CD4-positive, alpha-beta T cell (primary cell): ENCODE data around the gene RIC8A. TPM values are rescaled to one million over a fixed set of nuclear protein-coding genes. Genes with fewer than 3 reads are reported as not detected.

Source experiments
- ATAC-seq: fragments of 200-7000 bp; cut with Tn5 transposase; one replicate; pipeline ENCODE4 v1.10.0; 2022; ENCODE audit warnings: mild to moderate bottlenecking; ENCODE audit not compliant: poor library complexity
- CTCF ChIA-PET: fragments of 350-600 bp; sonication (Branson Sonifier 250); formaldehyde crosslinking; loops from one replicate; lab custom pipeline; 2021; ENCODE audit warnings: antibody characterized with exemption, inconsistent platforms; lab: Charles Lee
- POLR2A ChIA-PET: fragments of 350-600 bp; sonication (Branson Sonifier 250); formaldehyde crosslinking; loops from one replicate; lab custom pipeline; 2021; ENCODE audit warnings: antibody characterized with exemption, inconsistent platforms; lab: Charles Lee
- DNase-seq, 14 experiments: peaks; one replicate each; pipeline ENCODE4 v3.0.0-alpha.2; 2013 to 2020; ENCODE audit warnings: mixed read lengths in 2 of 14
- H3K27ac ChIP-seq, 2 donors: one replicate each; pipeline versions ENCODE4 v1.5.1 to v1.7.0; 2013; ENCODE audit warnings: low read length in 2 of 2, low read depth in 1 of 2, mild to moderate bottlenecking in 1 of 2
- H3K27me3 ChIP-seq, 2 experiments: 1 replicate in 1 of 2; 2 replicates in 1 of 2; pipeline versions ENCODE4 v1.6.1 to v1.7.0; 2013; ENCODE audit warnings: low read length in 2 of 2, control low read depth in 1 of 2, mild to moderate bottlenecking in 1 of 2, moderate library complexity in 1 of 2; ENCODE audit not compliant: insufficient read depth in 2 of 2, control insufficient read depth in 1 of 2
- H3K36me3 ChIP-seq: one replicate; pipeline ENCODE4 v1.6.1; 2013; ENCODE audit warnings: low read length, control low read depth; ENCODE audit not compliant: insufficient read depth
- H3K4me1 ChIP-seq: one replicate; pipeline ENCODE4 v1.6.1; 2013; ENCODE audit warnings: low read length, control low read depth; ENCODE audit not compliant: insufficient read depth
- H3K4me3 ChIP-seq: one replicate; pipeline ENCODE4 v1.5.1; 2013; ENCODE audit warnings: mild to moderate bottlenecking, low read length, moderate library complexity
- H3K9me3 ChIP-seq, 2 experiments: 1 replicate in 1 of 2; 2 replicates in 1 of 2; pipeline versions ENCODE4 v1.6.1 to v1.7.0; 2013; ENCODE audit warnings: low read length in 2 of 2, mild to moderate bottlenecking in 2 of 2, control low read depth in 1 of 2, moderate library complexity in 1 of 2; ENCODE audit not compliant: control insufficient read depth in 1 of 2, insufficient read depth in 1 of 2
- H3K27ac Mint-ChIP-seq: one replicate; pipeline ENCODE4 v1.8.0; 2020; ENCODE audit warnings: mixed read lengths
- H3K27me3 Mint-ChIP-seq: one replicate; pipeline ENCODE4 v1.8.0; 2021; ENCODE audit warnings: mixed read lengths
- H3K36me3 Mint-ChIP-seq: one replicate; pipeline ENCODE4 v1.8.0; 2021; ENCODE audit warnings: low read depth, mixed read lengths
- H3K4me1 Mint-ChIP-seq: one replicate; pipeline ENCODE4 v1.8.0; 2021; ENCODE audit warnings: low read depth, mixed read lengths
- H3K4me3 Mint-ChIP-seq: one replicate; pipeline ENCODE4 v1.8.0; 2020; ENCODE audit warnings: mild to moderate bottlenecking, mixed read lengths
- H3K9me3 Mint-ChIP-seq: one replicate; pipeline ENCODE4 v1.8.0; 2020; ENCODE audit warnings: mixed read lengths
- intact Hi-C, 2 experiments: fragments of 100-400 bp; cut with DNase I in 1 of 2; cut with micrococcal nuclease in 1 of 2; formaldehyde crosslinking; loops; one replicate each; pipeline versions ENCODE4 v1.15.1 to v1.9.0; 2023 to 2025; cut with DNase I, micrococcal nuclease
- total RNA-seq, 174 experiments: library from RNA in 2 of 174; stranded (reverse) in 2 of 174; gene quantifications; one replicate each; pipeline ENCODE4 v1.2.3 and lab custom pipeline; 2021 to 2026
- TF ChIP-seq, protein P1 (sequence below): fragments of 200-600 bp; IDR thresholded peaks from one replicate; pipeline ENCODE4 v1.8.0; 2022; ENCODE audit warnings: antibody characterized with exemption, mild to moderate bottlenecking

The RIC8A gene
- total RNA-seq, 2 experiments from 2014 or later = 99.6 to 104 TPM

DNA sequence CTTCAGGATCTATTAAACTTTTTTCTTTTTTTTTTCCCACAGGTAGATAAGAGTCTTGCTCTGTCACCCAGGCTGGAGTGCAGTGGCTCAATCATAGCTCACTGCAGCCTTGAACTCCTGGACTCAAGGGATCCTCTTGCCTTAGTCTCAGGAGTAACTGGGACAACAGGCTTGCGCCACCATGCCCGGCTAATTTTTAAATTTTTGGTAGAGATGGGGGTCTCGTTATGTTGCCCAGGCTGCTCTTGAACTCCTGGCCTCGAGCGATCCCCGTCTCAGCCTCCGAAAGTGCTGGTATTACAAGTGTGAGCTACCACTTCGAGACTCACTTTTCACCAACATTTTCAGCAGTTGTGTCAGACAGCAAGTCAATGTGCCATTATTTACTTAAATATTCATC, 27.7 kb downstream of the RIC8A start:
- peaks cover 45% of the 10 kb centered on the region for H3K4me1 Mint-ChIP-seq
- Histone ChIP-seq H3K27ac (peak overlapping the region in 1 of 2 donors; percentile 97), H3K9me3 (no peaks in the 10 kb centered on the region), H3K4me3 (peak overlapping the region; percentile 91), H3K27me3 (no peaks in the 10 kb centered on the region), H3K4me1 (peaks cover 27% of the 10 kb centered on the region), H3K36me3 (peaks cover 17% of the 10 kb centered on the region)
- ATAC-seq (no peak), DNase-seq (peak in 1 of 14 experiments; percentile 31)
- CTCF ChIA-PET = interaction anchor here (1.6 kb wide), 1 partner anchor 15 kb away, joined by 5 read pairs; no protein-coding TSS in a partner anchor
- no peaks in the 10 kb centered on the region for H3K27me3 Mint-ChIP-seq
- H3K36me3 Mint-ChIP-seq = peaks cover 41% of the 10 kb centered on the region
- intact Hi-C loops = loop anchor here (5.0 to 10.0 kb wide), 3 partner anchors 52 to 570 kb away; partner anchors contain the start of genes PGGHG (in 1 of the 2), PIDD1 (in 1 of the 2) and RPLP2 (in 1 of the 2)
- peak overlapping the region; percentile 93 for H3K4me3 Mint-ChIP-seq
- H3K9me3 Mint-ChIP-seq = no peaks in the 10 kb centered on the region
- H3K27ac Mint-ChIP-seq = peak overlapping the region; percentile 91
- POLR2A ChIA-PET = interaction anchor here (2.8 to 5.4 kb wide), 2 partner anchors 27 to 271 kb away, joined by 10 to 79 read pairs; partner anchors contain the start of genes BET1L, RIC8A and RNH1
- TF ChIP-seq, protein P1, sequence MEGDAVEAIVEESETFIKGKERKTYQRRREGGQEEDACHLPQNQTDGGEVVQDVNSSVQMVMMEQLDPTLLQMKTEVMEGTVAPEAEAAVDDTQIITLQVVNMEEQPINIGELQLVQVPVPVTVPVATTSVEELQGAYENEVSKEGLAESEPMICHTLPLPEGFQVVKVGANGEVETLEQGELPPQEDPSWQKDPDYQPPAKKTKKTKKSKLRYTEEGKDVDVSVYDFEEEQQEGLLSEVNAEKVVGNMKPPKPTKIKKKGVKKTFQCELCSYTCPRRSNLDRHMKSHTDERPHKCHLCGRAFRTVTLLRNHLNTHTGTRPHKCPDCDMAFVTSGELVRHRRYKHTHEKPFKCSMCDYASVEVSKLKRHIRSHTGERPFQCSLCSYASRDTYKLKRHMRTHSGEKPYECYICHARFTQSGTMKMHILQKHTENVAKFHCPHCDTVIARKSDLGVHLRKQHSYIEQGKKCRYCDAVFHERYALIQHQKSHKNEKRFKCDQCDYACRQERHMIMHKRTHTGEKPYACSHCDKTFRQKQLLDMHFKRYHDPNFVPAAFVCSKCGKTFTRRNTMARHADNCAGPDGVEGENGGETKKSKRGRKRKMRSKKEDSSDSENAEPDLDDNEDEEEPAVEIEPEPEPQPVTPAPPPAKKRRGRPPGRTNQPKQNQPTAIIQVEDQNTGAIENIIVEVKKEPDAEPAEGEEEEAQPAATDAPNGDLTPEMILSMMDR = no peak

DNA sequence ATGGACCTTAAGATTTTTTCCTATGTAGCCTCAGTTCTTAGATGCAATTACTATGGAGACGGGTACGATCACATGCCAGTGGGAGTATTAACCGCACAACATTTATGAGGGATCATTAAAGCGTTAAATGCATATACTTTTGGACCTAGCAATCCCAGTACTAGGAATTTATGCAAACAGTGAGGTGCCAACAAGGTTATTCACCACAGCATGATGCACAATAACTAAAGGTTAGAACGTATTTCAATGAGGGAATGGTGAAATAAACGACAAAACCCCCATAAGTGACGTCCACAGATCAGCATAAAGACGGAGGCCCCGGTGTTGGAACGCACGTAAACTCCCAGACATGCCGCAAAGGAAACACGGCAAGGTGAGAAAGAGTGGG, 28.1 kb downstream of the RIC8A start:
- Mint-ChIP-seq H3K36me3 (peaks cover 45% of the 10 kb centered on the region), H3K27me3 (no peaks in the 10 kb centered on the region), H3K27ac (peak overlapping the region; percentile 91), H3K9me3 (no peaks in the 10 kb centered on the region), H3K4me3 (peak overlapping the region; percentile 93), H3K4me1 (peaks cover 45% of the 10 kb centered on the region)
- intact Hi-C loops = loop anchor here (5.0 to 10.0 kb wide), 3 partner anchors 52 to 569 kb away; partner anchors contain the start of genes PGGHG (in 1 of the 2), PIDD1 (in 1 of the 2) and RPLP2 (in 1 of the 2)
- DNase-seq (peak in 4 of 14 experiments; percentile 52 to 87 (median 71)), ATAC-seq (peak; percentile 45)
- Histone ChIP-seq H3K27ac (peak overlapping the region; percentile 63 to 97), H3K4me1 (peaks cover 27% of the 10 kb centered on the region), H3K27me3 (no peaks in the 10 kb centered on the region), H3K36me3 (peaks cover 17% of the 10 kb centered on the region), H3K4me3 (peak overlapping the region; percentile 91), H3K9me3 (no peaks in the 10 kb centered on the region)
- ChIA-PET POLR2A (interaction anchor here (1.7 to 5.4 kb wide), 3 partner anchors 27 to 271 kb away, joined by 5 to 79 read pairs (median 10); partner anchors contain the start of genes BET1L, RIC8A and RNH1), CTCF (interaction anchor here (1.6 kb wide), 1 partner anchor 15 kb away, joined by 5 read pairs; no protein-coding TSS in a partner anchor)
- TF ChIP-seq, protein P1 = no peak

DNA sequence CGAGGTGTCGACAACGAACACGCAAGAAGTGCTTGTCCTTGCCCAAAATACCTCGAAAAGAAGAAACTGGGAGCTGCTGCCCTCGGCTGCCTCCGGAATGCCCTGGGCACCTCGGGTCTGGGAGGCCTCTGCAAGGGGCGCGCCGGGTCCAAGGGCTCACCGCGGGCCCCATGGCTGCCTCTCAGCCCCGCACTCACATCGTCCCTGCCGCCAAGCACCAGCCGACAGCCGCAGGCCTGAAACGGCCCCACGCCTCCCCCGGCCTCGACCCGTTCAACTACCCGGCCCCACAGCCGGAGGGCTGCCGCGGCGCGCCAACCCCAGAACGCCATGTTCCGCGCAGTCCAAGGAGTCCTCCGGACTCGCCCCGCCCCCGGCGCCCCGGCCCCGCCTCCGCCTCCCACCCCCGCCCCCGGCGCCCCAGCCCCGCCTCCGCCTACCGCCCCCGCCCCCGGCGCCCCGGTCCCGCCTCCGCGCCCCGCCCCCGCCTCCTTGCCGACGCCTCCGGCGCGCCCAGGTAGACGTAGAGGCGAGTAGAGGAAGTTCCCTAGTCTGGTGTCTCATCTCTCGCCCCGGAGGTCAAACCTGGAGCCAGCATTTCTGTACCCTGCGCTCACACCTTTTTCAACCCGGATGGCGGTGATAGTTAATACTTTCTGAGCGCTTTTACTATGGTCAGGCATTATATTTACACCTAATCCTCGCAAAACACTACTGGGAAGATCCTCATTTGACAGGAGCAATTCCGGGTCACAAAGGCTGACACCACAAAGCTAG, 28.7 kb downstream of the RIC8A start, which contains the start of gene SIRT3:
TSS of gene SIRT3 (minus strand) at position 346 of the 777 bp plus-strand sequence. CDS start at position 332, 14 bp downstream.
- Histone ChIP-seq H3K27ac (peak within 1 kb of the TSS; percentile 97 to 100), H3K27me3 (no peaks in the 10 kb centered on the region), H3K36me3 (peaks cover 21% of the 10 kb centered on the region), H3K9me3 (no peaks in the 10 kb centered on the region), H3K4me1 (peaks cover 27% of the 10 kb centered on the region), H3K4me3 (peak within 1 kb of the TSS; percentile 91)
- DNase-seq (peak; percentile 73 to 94 (median 84)), ATAC-seq (peak; percentile 82)
- TF ChIP-seq, protein P1 = no peak
- Mint-ChIP-seq H3K27ac (peak within 1 kb of the TSS; percentile 91), H3K4me1 (peaks cover 46% of the 10 kb centered on the region), H3K27me3 (no peaks in the 10 kb centered on the region), H3K4me3 (peak within 1 kb of the TSS; percentile 100), H3K9me3 (no peaks in the 10 kb centered on the region), H3K36me3 (peaks cover 48% of the 10 kb centered on the region)
- intact Hi-C loops = loop anchor here (1.0 to 10.0 kb wide), 6 partner anchors 29 to 569 kb away; partner anchors contain the start of genes BET1L (in 2 of the 2), RIC8A (in 2 of the 2), RNH1 (in 2 of the 2) and PGGHG (in 1 of the 2)
- POLR2A ChIA-PET = interaction anchor here (0.6 to 5.4 kb wide), 13 partner anchors 15 to 270 kb away, joined by 3 to 79 read pairs (median 6); partner anchors contain the start of genes BET1L, PGGHG, RIC8A and RNH1
- CTCF ChIA-PET = interaction anchor here (0.9 to 2.5 kb wide), 4 partner anchors 14 to 81 kb away, joined by 3 to 11 read pairs (median 4); no protein-coding TSS in a partner anchor
